ENCODE results near the gene FNBP1.

DNA sequence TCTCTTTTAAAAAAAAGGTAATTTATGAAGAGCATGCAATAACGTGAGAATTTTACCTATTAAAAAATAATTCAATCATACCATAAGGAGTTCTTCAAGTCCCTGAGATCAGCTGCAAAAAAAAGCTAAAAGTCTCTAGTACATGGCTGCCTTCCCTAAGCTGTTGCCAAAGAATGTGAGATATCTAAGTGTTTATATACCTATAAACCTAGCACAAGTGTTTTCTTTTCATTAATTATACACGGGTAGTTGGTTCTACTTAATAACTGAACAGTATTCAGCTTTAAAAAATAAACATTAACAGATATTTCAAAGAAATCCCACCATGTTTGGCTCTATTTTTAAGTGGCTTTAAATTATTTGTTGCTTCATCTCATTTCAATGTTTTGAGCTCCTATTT, 25.9 kb downstream of the FNBP1 start:
- TF ChIP-seq, protein P1, sequence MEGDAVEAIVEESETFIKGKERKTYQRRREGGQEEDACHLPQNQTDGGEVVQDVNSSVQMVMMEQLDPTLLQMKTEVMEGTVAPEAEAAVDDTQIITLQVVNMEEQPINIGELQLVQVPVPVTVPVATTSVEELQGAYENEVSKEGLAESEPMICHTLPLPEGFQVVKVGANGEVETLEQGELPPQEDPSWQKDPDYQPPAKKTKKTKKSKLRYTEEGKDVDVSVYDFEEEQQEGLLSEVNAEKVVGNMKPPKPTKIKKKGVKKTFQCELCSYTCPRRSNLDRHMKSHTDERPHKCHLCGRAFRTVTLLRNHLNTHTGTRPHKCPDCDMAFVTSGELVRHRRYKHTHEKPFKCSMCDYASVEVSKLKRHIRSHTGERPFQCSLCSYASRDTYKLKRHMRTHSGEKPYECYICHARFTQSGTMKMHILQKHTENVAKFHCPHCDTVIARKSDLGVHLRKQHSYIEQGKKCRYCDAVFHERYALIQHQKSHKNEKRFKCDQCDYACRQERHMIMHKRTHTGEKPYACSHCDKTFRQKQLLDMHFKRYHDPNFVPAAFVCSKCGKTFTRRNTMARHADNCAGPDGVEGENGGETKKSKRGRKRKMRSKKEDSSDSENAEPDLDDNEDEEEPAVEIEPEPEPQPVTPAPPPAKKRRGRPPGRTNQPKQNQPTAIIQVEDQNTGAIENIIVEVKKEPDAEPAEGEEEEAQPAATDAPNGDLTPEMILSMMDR (IDR thresholded peaks at IDR 0.05): no peak
- TF ChIP-seq EZH2 (IDR thresholded peaks at IDR 0.05): no peak
